Neural progenitor cell (in vitro differentiated cells): ENCODE results near the gene HIVEP1. TPM values are rescaled to one million over a fixed set of nuclear protein-coding genes. Genes with fewer than 3 reads are reported as not detected.

Experiments used
- DNase-seq: peaks from one replicate; pipeline ENCODE4 v3.0.0-alpha.2; 2016; ENCODE audit warnings: low spot score
- H2AFZ ChIP-seq: fragments of 200-600 bp; sonication (generic); replicated peaks from 2 replicates; pipeline ENCODE4 v1.6.1; 2016; ENCODE audit warnings: antibody characterized with exemption
- H3F3A ChIP-seq: fragments of 200-600 bp; sonication (generic); 2 replicates; pipeline ENCODE4 v1.6.1; 2016; ENCODE audit warnings: antibody characterized with exemption, low read depth
- H3K27ac ChIP-seq: fragments of 200-600 bp; sonication (generic); 2 replicates; pipeline ENCODE4 v1.5.1; 2016; ENCODE audit warnings: mild to moderate bottlenecking
- H3K27me3 ChIP-seq: fragments of 200-600 bp; sonication (generic); 2 replicates; pipeline ENCODE4 v1.6.1; 2016; ENCODE audit warnings: mild to moderate bottlenecking, moderate library complexity
- H3K36me3 ChIP-seq: fragments of 200-600 bp; sonication (generic); 2 replicates; pipeline ENCODE4 v1.5.1; 2016
- H3K4me1 ChIP-seq: fragments of 200-600 bp; sonication (generic); 2 replicates; pipeline ENCODE4 v1.6.1; 2016; ENCODE audit warnings: mixed run types
- H3K4me2 ChIP-seq: fragments of 200-600 bp; sonication (generic); 2 replicates; pipeline ENCODE4 v1.6.1; 2016
- H3K4me3 ChIP-seq: fragments of 200-600 bp; sonication (generic); 2 replicates; pipeline ENCODE4 v1.5.1; 2016
- H3K79me2 ChIP-seq: fragments of 200-600 bp; sonication (generic); 2 replicates; pipeline ENCODE4 v1.6.1; 2016; ENCODE audit warnings: low read depth
- H3K9ac ChIP-seq: fragments of 200-600 bp; sonication (generic); 2 replicates; pipeline ENCODE4 v1.6.1; 2016
- H3K9me3 ChIP-seq: fragments of 200-600 bp; sonication (generic); 2 replicates; pipeline ENCODE4 v1.5.1; 2016; ENCODE audit warnings: low read depth
- H4K20me1 ChIP-seq: fragments of 200-600 bp; sonication (generic); 2 replicates; pipeline ENCODE4 v1.6.1; 2016; ENCODE audit warnings: low read depth
- H3K27ac Mint-ChIP-seq: 3 replicates; pipeline ENCODE4 v1.8.0; 2021; ENCODE audit warnings: mixed read lengths
- H3K27me3 Mint-ChIP-seq: 2 replicates; pipeline ENCODE4 v1.8.0; 2022; ENCODE audit warnings: low read depth, mild to moderate bottlenecking, inconsistent platforms, moderate library complexity, mixed read lengths; ENCODE audit not compliant: insufficient read depth
- H3K36me3 Mint-ChIP-seq: 3 replicates; pipeline ENCODE4 v1.8.0; 2021; ENCODE audit warnings: mixed read lengths
- H3K4me1 Mint-ChIP-seq: 3 replicates; pipeline ENCODE4 v1.8.0; 2021; ENCODE audit warnings: mixed read lengths
- H3K4me3 Mint-ChIP-seq: 3 replicates; pipeline ENCODE4 v1.8.0; 2021; ENCODE audit warnings: mild to moderate bottlenecking, moderate library complexity, mixed read lengths
- H3K9me3 Mint-ChIP-seq: 3 replicates; pipeline ENCODE4 v1.8.0; 2020; ENCODE audit warnings: mixed read lengths
- EZH2 ChIP-seq: fragments of 200-600 bp; sonication (generic); IDR thresholded peaks from 2 replicates; pipeline ENCODE4 v1.6.1; 2017; ENCODE audit warnings: antibody characterized with exemption, mild to moderate bottlenecking, moderate library complexity
- EZH2phosphoT487 ChIP-seq: fragments of 200-600 bp; sonication (generic); IDR thresholded peaks from 2 replicates; pipeline ENCODE4 v1.6.1; 2017; ENCODE audit warnings: antibody characterized with exemption
- total RNA-seq: library from RNA; depleted of rRNA; stranded (reverse); fragments of >200 nt; gene quantifications from 2 replicates; pipeline ENCODE4 v1.2.3, GENCODE V29; 2015; ENCODE audit warnings: low replicate concordance
- TF ChIP-seq, protein P1 (sequence below): fragments of 200-600 bp; sonication (generic); IDR thresholded peaks from 2 replicates; pipeline ENCODE4 v1.5.1; 2017; ENCODE audit warnings: antibody characterized with exemption, mild to moderate bottlenecking

Gene HIVEP1
- total RNA-seq, 1 donor from 2014 or later, result 23.3 TPM

DNA sequence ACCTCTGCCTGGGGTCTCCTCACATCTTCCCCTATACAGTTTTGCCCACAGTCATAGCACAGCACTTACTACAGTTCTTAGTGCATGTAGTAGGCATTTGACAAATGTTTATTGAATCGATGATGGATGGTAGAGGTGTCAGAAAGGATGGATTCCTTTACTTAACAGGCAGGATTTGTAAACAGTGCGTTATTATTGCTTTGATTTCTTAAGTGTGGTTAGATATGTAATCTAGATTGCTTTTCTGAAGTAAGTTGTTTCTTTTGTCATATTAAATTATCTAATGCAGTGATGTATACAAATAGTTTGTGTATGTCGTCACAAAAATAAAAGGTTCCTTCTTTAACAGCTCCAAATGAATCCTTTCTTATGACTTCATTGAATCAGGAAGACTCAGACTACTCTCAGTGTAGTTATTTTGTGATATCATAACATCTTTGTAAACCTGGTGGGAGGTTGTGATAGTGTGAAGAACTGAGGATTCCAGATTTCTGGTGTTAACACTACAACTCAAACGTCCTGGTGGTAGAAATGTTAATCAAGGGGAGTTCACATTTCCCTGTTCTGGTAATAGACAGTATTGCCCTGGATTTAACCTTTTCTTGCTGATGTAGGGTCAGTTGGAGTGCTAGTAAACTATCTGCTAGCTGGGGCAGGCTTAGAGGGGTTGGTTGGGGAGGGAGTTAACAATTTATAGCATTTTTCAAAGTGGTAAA, 87.7 kb downstream of the HIVEP1 start:
- Histone ChIP-seq H3K9me3 (no peaks in the 10 kb centered on the region), H4K20me1 (no peaks in the 10 kb centered on the region), H3K9ac (no peak overlapping the region), H3K79me2 (peaks cover 15% of the 10 kb centered on the region), H3K27me3 (no peaks in the 10 kb centered on the region), H2AFZ (no peak overlapping the region), H3K36me3 (no peaks in the 10 kb centered on the region), H3K27ac (no peak overlapping the region), H3F3A (no peaks in the 10 kb centered on the region), H3K4me1 (peaks cover 3% of the 10 kb centered on the region), H3K4me2 (no peak overlapping the region), H3K4me3 (no peak overlapping the region)
- H3K36me3 Mint-ChIP-seq, result peaks cover 6% of the 10 kb centered on the region
- H3K27ac Mint-ChIP-seq, result no peak overlapping the region
- TF ChIP-seq, protein P1, sequence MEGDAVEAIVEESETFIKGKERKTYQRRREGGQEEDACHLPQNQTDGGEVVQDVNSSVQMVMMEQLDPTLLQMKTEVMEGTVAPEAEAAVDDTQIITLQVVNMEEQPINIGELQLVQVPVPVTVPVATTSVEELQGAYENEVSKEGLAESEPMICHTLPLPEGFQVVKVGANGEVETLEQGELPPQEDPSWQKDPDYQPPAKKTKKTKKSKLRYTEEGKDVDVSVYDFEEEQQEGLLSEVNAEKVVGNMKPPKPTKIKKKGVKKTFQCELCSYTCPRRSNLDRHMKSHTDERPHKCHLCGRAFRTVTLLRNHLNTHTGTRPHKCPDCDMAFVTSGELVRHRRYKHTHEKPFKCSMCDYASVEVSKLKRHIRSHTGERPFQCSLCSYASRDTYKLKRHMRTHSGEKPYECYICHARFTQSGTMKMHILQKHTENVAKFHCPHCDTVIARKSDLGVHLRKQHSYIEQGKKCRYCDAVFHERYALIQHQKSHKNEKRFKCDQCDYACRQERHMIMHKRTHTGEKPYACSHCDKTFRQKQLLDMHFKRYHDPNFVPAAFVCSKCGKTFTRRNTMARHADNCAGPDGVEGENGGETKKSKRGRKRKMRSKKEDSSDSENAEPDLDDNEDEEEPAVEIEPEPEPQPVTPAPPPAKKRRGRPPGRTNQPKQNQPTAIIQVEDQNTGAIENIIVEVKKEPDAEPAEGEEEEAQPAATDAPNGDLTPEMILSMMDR, result no peak
- TF ChIP-seq EZH2phosphoT487, result no peak
- TF ChIP-seq EZH2, result no peak
- no peak overlapping the region for H3K4me3 Mint-ChIP-seq
- H3K4me1 Mint-ChIP-seq, result no peaks in the 10 kb centered on the region
- peaks cover 2% of the 10 kb centered on the region for H3K9me3 Mint-ChIP-seq
- no peak for DNase-seq
- H3K27me3 Mint-ChIP-seq, result no peaks in the 10 kb centered on the region

DNA sequence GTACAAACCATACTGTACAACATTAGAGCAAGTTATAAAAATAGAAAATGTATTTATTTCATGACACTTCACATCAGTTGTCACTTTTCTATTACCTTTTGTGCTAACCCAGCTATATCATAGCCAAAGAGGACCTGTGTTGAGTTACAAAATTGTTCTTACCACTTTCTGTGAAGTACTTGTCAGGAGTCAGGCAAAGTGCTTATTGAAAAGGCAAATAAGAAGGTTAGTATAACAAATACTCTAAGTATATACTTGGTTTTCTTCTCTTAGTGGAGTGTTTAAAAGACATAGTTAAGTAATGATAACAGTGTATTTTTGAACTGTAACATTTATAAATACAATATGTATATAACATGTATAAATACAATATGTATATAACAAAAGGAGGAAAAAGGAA, 88.9 kb downstream of the HIVEP1 start:
- Mint-ChIP-seq H3K36me3 (peaks cover 4% of the 10 kb centered on the region), H3K27me3 (no peaks in the 10 kb centered on the region), H3K4me1 (no peaks in the 10 kb centered on the region), H3K27ac (no peak overlapping the region), H3K4me3 (no peak overlapping the region), H3K9me3 (peaks cover 2% of the 10 kb centered on the region)
- Histone ChIP-seq H3K4me1 (peaks cover 10% of the 10 kb centered on the region), H2AFZ (no peak overlapping the region), H3K9ac (no peak overlapping the region), H3K79me2 (peaks cover 22% of the 10 kb centered on the region), H3K4me2 (no peak overlapping the region), H3K27ac (no peak overlapping the region), H4K20me1 (no peaks in the 10 kb centered on the region), H3K27me3 (no peaks in the 10 kb centered on the region), H3K4me3 (no peak overlapping the region), H3K9me3 (no peaks in the 10 kb centered on the region), H3K36me3 (no peaks in the 10 kb centered on the region), H3F3A (no peaks in the 10 kb centered on the region)
- no peak for DNase-seq
- TF ChIP-seq EZH2phosphoT487, result no peak
- TF ChIP-seq, protein P1, result no peak
- no peak for TF ChIP-seq EZH2

DNA sequence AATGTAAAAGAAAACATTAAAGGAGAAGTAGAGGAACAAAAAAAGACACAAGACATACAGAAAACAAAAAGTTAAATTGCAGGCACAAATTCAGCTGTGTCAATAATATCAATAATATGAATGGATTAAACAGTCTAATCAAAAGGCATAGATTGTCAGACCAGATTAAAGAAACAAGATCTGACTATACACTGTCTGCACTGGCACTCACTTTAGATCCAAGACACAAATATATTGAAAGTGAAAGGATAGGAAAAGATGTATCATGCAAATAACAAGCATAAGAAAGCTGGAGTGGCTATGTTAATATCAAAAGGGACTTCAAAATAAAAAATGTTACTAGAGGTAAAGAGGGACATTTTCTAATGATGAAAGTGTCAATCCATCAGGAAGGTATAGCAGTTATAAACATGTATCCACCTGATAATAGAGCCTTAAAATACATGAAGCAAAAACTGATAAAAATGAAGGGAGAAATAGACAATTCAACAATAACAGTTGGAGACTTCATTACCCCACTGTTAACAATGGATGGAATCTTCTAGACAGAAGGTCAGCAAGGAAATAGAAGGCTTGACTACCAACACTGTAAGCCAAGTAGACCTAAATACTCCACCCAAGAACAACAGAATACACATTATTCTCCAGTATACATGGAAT, 89.7 kb downstream of the HIVEP1 start:
- peaks cover 4% of the 10 kb centered on the region for H3K36me3 Mint-ChIP-seq
- Histone ChIP-seq H3F3A (no peaks in the 10 kb centered on the region), H3K4me3 (no peak overlapping the region), H3K27me3 (no peaks in the 10 kb centered on the region), H3K4me1 (peaks cover 10% of the 10 kb centered on the region), H3K36me3 (no peaks in the 10 kb centered on the region), H4K20me1 (no peaks in the 10 kb centered on the region), H3K27ac (no peak overlapping the region), H3K4me2 (no peak overlapping the region), H3K9me3 (no peaks in the 10 kb centered on the region), H3K79me2 (peaks cover 26% of the 10 kb centered on the region), H3K9ac (no peak overlapping the region), H2AFZ (no peak overlapping the region)
- H3K27ac Mint-ChIP-seq, result no peak overlapping the region
- no peaks in the 10 kb centered on the region for H3K27me3 Mint-ChIP-seq
- H3K4me3 Mint-ChIP-seq, result no peak overlapping the region
- TF ChIP-seq EZH2phosphoT487, result no peak
- no peak for TF ChIP-seq EZH2
- H3K4me1 Mint-ChIP-seq, result no peaks in the 10 kb centered on the region
- H3K9me3 Mint-ChIP-seq, result peaks cover 2% of the 10 kb centered on the region
- no peak for DNase-seq

DNA sequence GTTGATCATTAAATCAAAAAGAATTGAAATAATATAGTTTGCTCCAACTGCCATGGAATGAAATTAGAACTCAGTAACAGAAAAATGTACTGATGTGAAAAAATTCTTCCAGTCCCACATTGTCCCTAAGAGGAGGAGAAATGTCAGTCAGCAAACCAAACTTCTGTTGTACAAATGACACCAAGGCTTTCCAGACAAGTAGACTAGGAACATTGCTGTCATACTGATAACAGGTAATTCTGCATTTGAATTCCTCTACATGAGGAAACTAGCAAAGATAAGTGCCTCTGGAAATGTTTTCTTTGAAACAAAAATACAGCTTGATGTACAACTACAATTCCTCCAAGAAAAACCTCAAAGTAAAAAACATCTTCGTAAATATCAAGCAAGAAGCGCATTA, 90.2 kb downstream of the HIVEP1 start:
- no peaks in the 10 kb centered on the region for H3K36me3 ChIP-seq
- no peak overlapping the region for H3K9ac ChIP-seq
- H4K20me1 ChIP-seq, result no peaks in the 10 kb centered on the region
- no peaks in the 10 kb centered on the region for H3K9me3 ChIP-seq
- Mint-ChIP-seq H3K27ac (no peak overlapping the region), H3K27me3 (no peaks in the 10 kb centered on the region), H3K9me3 (peaks cover 3% of the 10 kb centered on the region), H3K36me3 (peaks cover 6% of the 10 kb centered on the region), H3K4me3 (no peak overlapping the region), H3K4me1 (no peaks in the 10 kb centered on the region)
- H3F3A ChIP-seq, result no peaks in the 10 kb centered on the region
- no peak for DNase-seq
- H2AFZ ChIP-seq, result no peak overlapping the region
- H3K27me3 ChIP-seq, result no peaks in the 10 kb centered on the region
- H3K27ac ChIP-seq, result no peak overlapping the region
- peaks cover 26% of the 10 kb centered on the region for H3K79me2 ChIP-seq
- H3K4me3 ChIP-seq, result no peak overlapping the region
- TF ChIP-seq EZH2phosphoT487 (no peak), EZH2 (no peak)
- TF ChIP-seq, protein P1, result no peak
- H3K4me2 ChIP-seq, result no peak overlapping the region
- H3K4me1 ChIP-seq, result peaks cover 10% of the 10 kb centered on the region
